GM06990 (cell line): ENCODE measurements around the gene VPS16.
"Not testable (repeated sequence)": the region's sequence is repeated elsewhere in the genome, so short reads cannot be mapped to it uniquely, and the experiment has no call there.

Experiments used
- DNase-seq: peaks from one replicate; pipeline ENCODE4 v3.0.0-alpha.2; 2011; ENCODE audit not compliant: insufficient read length; ENCODE audit errors: extremely low read depth
- H3K27me3 ChIP-seq: replicated peaks from 2 replicates; pipeline ENCODE4 v1.6.0; 2011; ENCODE audit warnings: low read length; ENCODE audit not compliant: control insufficient read depth, insufficient read depth
- H3K36me3 ChIP-seq: 2 replicates; pipeline ENCODE4 v1.5.1; 2011; ENCODE audit warnings: low read length; ENCODE audit not compliant: control insufficient read depth, insufficient read depth
- H3K4me3 ChIP-seq: replicated peaks from 2 replicates; pipeline ENCODE4 v1.5.1; 2011; ENCODE audit warnings: low read depth, mild to moderate bottlenecking, control low read depth, low read length
- CTCF ChIP-seq: IDR thresholded peaks from 2 replicates; pipeline ENCODE4 v1.5.1; 2011; ENCODE audit warnings: low read length, control low read depth, mild to moderate bottlenecking, inconsistent platforms; ENCODE audit not compliant: insufficient read depth, poor library complexity, severe bottlenecking

VPS16 gene

GRCh38 chr20:2805689-2806350, 34.7 kb upstream of the VPS16 start:
- Histone ChIP-seq H3K4me3 (no peak overlapping the region), H3K36me3 (no peaks in the 10 kb centered on the region), H3K27me3 (peaks cover 1% of the 10 kb centered on the region)
- DNase-seq, result no peak
- no peak for TF ChIP-seq CTCF

DNA sequence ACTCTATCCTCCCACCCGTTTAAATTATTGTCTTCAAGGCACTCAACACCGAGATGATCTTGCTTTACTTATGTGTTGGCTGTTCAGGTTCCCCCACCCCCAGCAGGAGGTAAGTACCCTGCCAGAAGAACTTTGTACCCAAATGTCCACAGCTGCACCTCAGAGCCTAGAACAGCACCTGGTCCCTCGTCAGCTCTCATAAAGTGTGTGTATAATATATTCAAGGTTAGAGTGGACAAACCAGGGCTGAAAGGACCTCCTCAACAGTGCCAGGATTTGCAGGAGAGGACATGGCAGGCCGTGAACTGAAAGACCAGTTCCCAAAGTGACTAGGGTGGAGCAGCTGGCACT, 34.2 kb upstream of the VPS16 start:
- Histone ChIP-seq H3K27me3 (peaks cover 1% of the 10 kb centered on the region; the same call in 1 of the 2 replicates), H3K4me3 (no peak overlapping the region), H3K36me3 (no peaks in the 10 kb centered on the region)
- no peak for TF ChIP-seq CTCF
- no peak for DNase-seq

DNA sequence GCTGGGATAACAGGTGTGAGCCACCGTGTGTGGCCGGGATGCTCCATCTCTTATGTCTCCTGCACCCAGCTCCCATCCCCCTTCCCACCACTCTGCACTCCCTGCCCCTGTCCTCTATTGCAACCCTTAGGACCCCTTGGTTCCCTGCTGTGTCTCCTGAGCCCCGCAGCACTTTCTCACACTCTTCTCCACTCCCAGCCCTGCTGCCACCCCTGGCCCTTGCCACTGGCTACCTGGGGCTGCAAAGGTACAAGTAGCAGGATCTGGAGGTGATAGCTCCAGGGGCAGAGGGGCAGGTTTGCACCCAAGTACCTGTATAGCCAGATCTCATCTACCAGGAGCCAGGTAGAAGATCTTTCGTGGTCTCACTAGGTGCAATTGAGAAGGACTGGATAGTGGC, 33.5 kb upstream of the VPS16 start:
- DNase-seq, result no peak
- no peak overlapping the region for H3K4me3 ChIP-seq
- no peaks in the 10 kb centered on the region for H3K36me3 ChIP-seq
- H3K27me3 ChIP-seq, result no peaks in the 10 kb centered on the region; the same call in 1 of the 2 replicates
- TF ChIP-seq CTCF, result no peak

DNA sequence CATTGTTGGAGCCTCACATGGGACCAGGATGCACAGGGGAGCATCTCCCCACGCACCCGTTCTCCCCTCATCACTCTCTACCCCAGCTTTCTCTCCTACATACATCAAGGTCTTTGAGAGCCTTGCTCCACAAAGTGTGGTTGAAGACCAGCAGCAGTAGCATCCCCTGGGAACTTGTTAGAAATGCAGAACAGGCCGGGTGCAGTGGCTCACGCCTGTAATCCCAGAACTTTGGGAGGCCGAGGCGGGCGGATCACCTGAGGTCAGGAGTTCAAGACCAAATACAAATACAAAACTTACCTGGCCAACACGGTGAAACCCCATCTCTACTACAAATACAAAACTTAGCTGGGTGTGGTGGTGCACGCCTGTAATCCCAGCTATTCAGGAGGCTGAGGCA, 32.6 kb upstream of the VPS16 start:
- H3K4me3 ChIP-seq, H3K36me3 ChIP-seq, DNase-seq, H3K27me3 ChIP-seq: not testable (repeated sequence)

- Histone ChIP-seq H3K36me3 (no peaks in the 10 kb centered on the region), H3K4me3 (no peak overlapping the region), H3K27me3 (no peaks in the 10 kb centered on the region; the same call in 1 of the 2 replicates)
- TF ChIP-seq CTCF, result no peak
- no peak for DNase-seq
These were observed 30.9 kb upstream of the VPS16 start for GRCh38 chr20:2809690-2810089.

DNA sequence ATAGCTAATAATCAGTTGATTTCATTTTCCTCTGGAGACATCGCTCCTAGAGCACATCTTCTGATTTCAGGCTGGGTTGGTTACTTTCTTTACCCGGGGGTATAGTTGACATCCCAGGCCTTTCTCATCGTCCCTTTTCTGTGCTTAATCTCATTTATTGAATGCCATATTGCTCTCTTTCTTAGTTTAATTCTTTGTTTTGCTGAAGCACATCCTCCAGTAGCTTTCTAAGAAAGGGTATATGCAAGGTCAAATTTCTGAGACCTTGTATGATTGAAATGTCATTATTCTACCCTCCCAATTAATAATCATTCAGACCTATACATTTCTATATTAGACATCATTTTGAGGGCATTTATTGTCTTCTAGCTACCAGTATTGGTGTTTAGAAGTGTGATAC, 28.4 kb upstream of the VPS16 start:
- no peaks in the 10 kb centered on the region; the same call in 1 of the 2 replicates for H3K27me3 ChIP-seq
- no peak for TF ChIP-seq CTCF
- no peaks in the 10 kb centered on the region for H3K36me3 ChIP-seq
- DNase-seq, result no peak
- H3K4me3 ChIP-seq, result no peak overlapping the region
